DOHH2 (cell line): ENCODE results near the gene ALDH1L1.

ENCODE experiments used
- H3F3A ChIP-seq: fragments of 200-600 bp; sonication (generic), shearing (Covaris generic); 2 replicates; pipeline ENCODE4 v1.6.0; 2016; ENCODE audit warnings: antibody characterized with exemption, mild to moderate bottlenecking; ENCODE audit not compliant: control insufficient read depth, insufficient read depth
- H3K27ac ChIP-seq: fragments of 200-600 bp; sonication (generic); 2 replicates; pipeline ENCODE4 v1.5.1; 2014; ENCODE audit warnings: low read depth, mild to moderate bottlenecking, low read length, moderate library complexity
- H3K27me3 ChIP-seq: fragments of 200-600 bp; sonication (generic); 2 replicates; pipeline ENCODE4 v1.6.1; 2014; ENCODE audit warnings: mild to moderate bottlenecking, low read length, mixed read lengths; ENCODE audit not compliant: control insufficient read depth
- H3K36me3 ChIP-seq: fragments of 200-600 bp; sonication (generic); 2 replicates; pipeline ENCODE4 v1.6.1; 2014; ENCODE audit warnings: mild to moderate bottlenecking, low read length, moderate library complexity, mixed read lengths; ENCODE audit not compliant: control insufficient read depth
- H3K4me1 ChIP-seq: fragments of 200-600 bp; sonication (generic); 2 replicates; pipeline ENCODE4 v1.6.1; 2014; ENCODE audit warnings: mild to moderate bottlenecking, low read length, mixed read lengths; ENCODE audit not compliant: control insufficient read depth
- H3K4me2 ChIP-seq: fragments of 200-600 bp; sonication (generic); 2 replicates; pipeline ENCODE4 v1.6.0; 2014; ENCODE audit warnings: mild to moderate bottlenecking, low read length, moderate library complexity
- H3K4me3 ChIP-seq: fragments of 200-600 bp; sonication (generic); 2 replicates; pipeline ENCODE4 v1.5.1; 2014; ENCODE audit warnings: mild to moderate bottlenecking, low read length, mixed read lengths
- H3K79me2 ChIP-seq: fragments of 200-600 bp; sonication (generic); 2 replicates; pipeline ENCODE4 v1.6.1; 2014; ENCODE audit warnings: mild to moderate bottlenecking, low read length, mixed read lengths; ENCODE audit not compliant: control insufficient read depth
- H3K9me2 ChIP-seq: fragments of 200-600 bp; sonication (generic); replicated peaks from 2 replicates; pipeline ENCODE4 v1.6.1; 2014; ENCODE audit warnings: mild to moderate bottlenecking, low read length, mixed read lengths; ENCODE audit not compliant: control insufficient read depth
- H3K9me3 ChIP-seq: fragments of 200-600 bp; sonication (generic); 2 replicates; pipeline ENCODE4 v1.6.1; 2014; ENCODE audit warnings: antibody characterized with exemption, low read length, mixed read lengths; ENCODE audit not compliant: control insufficient read depth, insufficient read depth
- H4K20me1 ChIP-seq: fragments of 200-600 bp; sonication (generic); 2 replicates; pipeline ENCODE4 v1.6.0; 2014; ENCODE audit warnings: low read depth, mild to moderate bottlenecking, antibody characterized with exemption, low read length, moderate library complexity; ENCODE audit not compliant: control insufficient read depth, insufficient read depth
- EZH2phosphoT487 ChIP-seq: fragments of 200-600 bp; sonication (generic); IDR thresholded peaks from 2 replicates; pipeline ENCODE4 v1.6.1; 2017; ENCODE audit warnings: borderline replicate concordance, mild to moderate bottlenecking, antibody characterized with exemption, low read length, moderate library complexity, mixed read lengths
- TF ChIP-seq, protein P1 (sequence below): fragments of 200-600 bp; sonication (generic); IDR thresholded peaks from one replicate; pipeline ENCODE4 v1.5.1; 2014; ENCODE audit warnings: antibody characterized with exemption, mild to moderate bottlenecking, low read depth, low read length; ENCODE audit not compliant: poor library complexity, severe bottlenecking

Gene ALDH1L1

DNA sequence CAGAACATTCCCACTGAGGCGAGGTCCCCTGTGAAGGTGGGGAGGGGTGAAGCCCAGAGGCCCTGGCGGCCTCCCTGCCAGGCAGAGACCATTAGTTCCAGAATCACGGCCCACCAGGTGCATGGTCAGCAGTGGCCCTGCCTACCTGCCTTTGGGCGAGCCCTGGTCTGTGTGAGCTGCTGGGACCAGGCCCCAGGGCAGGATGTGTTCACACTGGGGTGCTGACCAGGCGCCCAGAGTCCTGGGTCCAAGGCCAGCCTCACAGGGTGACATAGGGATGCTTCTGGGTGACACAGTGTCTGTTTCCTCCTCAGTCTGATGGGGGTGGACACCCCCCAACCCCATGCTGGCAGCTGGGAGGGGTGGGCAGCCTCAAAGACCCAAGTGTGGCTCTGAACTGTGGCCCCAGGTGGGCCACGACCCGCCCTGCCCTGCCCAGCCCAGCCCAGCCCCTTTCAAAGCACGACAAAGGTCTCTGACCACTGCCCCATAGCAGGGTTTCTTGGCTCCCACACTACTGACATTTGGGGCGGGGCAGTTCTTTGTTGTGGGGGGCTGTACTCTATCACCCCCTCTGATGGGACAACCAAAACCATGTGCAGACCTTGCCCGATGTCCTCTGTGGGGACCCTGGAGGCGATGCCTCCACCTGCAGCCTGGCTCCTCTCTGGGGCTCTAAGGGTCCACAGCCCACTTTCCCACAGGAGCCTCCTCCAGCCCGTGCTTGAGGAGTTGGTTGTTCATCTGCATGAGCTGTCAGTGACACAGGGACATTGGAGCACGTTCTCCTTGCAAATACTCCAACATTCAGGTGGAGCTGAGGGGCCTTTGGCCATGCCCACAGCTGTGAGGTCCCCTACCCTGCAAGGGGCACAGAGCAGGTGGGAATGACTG lies 51.6 kb downstream of the ALDH1L1 start:
- H4K20me1 ChIP-seq = no peaks in the 10 kb centered on the region
- no peak overlapping the region for H3K27ac ChIP-seq
- no peaks in the 10 kb centered on the region for H3K79me2 ChIP-seq
- TF ChIP-seq EZH2phosphoT487 = no peak
- TF ChIP-seq, protein P1, sequence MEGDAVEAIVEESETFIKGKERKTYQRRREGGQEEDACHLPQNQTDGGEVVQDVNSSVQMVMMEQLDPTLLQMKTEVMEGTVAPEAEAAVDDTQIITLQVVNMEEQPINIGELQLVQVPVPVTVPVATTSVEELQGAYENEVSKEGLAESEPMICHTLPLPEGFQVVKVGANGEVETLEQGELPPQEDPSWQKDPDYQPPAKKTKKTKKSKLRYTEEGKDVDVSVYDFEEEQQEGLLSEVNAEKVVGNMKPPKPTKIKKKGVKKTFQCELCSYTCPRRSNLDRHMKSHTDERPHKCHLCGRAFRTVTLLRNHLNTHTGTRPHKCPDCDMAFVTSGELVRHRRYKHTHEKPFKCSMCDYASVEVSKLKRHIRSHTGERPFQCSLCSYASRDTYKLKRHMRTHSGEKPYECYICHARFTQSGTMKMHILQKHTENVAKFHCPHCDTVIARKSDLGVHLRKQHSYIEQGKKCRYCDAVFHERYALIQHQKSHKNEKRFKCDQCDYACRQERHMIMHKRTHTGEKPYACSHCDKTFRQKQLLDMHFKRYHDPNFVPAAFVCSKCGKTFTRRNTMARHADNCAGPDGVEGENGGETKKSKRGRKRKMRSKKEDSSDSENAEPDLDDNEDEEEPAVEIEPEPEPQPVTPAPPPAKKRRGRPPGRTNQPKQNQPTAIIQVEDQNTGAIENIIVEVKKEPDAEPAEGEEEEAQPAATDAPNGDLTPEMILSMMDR = no peak
- H3K4me2 ChIP-seq = no peak overlapping the region
- no peaks in the 10 kb centered on the region for H3K27me3 ChIP-seq
- H3K9me3 ChIP-seq = no peaks in the 10 kb centered on the region
- H3K36me3 ChIP-seq = no peaks in the 10 kb centered on the region
- no peaks in the 10 kb centered on the region for H3F3A ChIP-seq
- no peak overlapping the region for H3K4me3 ChIP-seq
- H3K4me1 ChIP-seq = no peaks in the 10 kb centered on the region
- H3K9me2 ChIP-seq = no peaks in the 10 kb centered on the region

DNA sequence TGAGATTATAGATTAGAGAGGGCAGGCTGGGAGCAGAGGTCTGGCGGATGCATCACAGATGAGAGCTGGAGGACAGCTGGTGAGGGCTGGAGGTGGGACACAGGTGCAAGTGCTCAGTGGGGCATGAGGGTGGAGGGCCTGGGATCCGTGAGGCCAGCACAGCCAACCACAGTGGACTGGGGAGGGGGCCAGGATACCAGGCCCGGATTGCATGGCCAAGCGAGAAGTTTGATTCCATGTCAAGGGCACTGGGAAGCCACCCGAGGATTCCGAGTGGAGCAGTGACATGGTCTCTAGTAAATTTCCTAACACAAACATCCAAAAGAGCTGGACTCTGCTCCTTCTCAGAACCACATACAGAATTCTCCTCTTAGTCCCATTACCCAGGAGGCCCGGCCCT lies 52.5 kb downstream of the ALDH1L1 start:
- H4K20me1 ChIP-seq = no peaks in the 10 kb centered on the region
- H3K4me2 ChIP-seq = no peak overlapping the region
- no peaks in the 10 kb centered on the region for H3K36me3 ChIP-seq
- no peaks in the 10 kb centered on the region for H3K9me3 ChIP-seq
- no peaks in the 10 kb centered on the region for H3K79me2 ChIP-seq
- no peaks in the 10 kb centered on the region for H3K27me3 ChIP-seq
- no peaks in the 10 kb centered on the region for H3F3A ChIP-seq
- H3K4me3 ChIP-seq = no peak overlapping the region
- no peaks in the 10 kb centered on the region for H3K9me2 ChIP-seq
- TF ChIP-seq, protein P1 = no peak
- TF ChIP-seq EZH2phosphoT487 = no peak
- H3K27ac ChIP-seq = no peak overlapping the region
- no peaks in the 10 kb centered on the region for H3K4me1 ChIP-seq

GRCh38 chr3:126127452-126127851 lies 52.9 kb downstream of the ALDH1L1 start:
- no peak overlapping the region for H3K4me2 ChIP-seq
- TF ChIP-seq EZH2phosphoT487 = no peak
- TF ChIP-seq, protein P1 = no peak
- no peaks in the 10 kb centered on the region for H3K36me3 ChIP-seq
- H3K9me3 ChIP-seq = no peaks in the 10 kb centered on the region
- H3K4me1 ChIP-seq = no peaks in the 10 kb centered on the region
- no peaks in the 10 kb centered on the region for H3K79me2 ChIP-seq
- H3K9me2 ChIP-seq = no peaks in the 10 kb centered on the region
- no peaks in the 10 kb centered on the region for H4K20me1 ChIP-seq
- no peaks in the 10 kb centered on the region for H3F3A ChIP-seq
- H3K4me3 ChIP-seq = no peak overlapping the region
- no peaks in the 10 kb centered on the region; the same call in 1 of the 2 replicates for H3K27me3 ChIP-seq
- H3K27ac ChIP-seq = no peak overlapping the region
